ENCODE results near the gene GPR148. TPM values are rescaled to one million over a fixed set of nuclear protein-coding genes. Genes with fewer than 3 reads are reported as not detected.

The GPR148 gene
- total and polyA plus RNA-seq, 2 of the 8 experiments (the other 6 are each of a cell fraction or from before 2014, with no cell fraction given) = 0.05 TPM; not detected in 1

DNA sequence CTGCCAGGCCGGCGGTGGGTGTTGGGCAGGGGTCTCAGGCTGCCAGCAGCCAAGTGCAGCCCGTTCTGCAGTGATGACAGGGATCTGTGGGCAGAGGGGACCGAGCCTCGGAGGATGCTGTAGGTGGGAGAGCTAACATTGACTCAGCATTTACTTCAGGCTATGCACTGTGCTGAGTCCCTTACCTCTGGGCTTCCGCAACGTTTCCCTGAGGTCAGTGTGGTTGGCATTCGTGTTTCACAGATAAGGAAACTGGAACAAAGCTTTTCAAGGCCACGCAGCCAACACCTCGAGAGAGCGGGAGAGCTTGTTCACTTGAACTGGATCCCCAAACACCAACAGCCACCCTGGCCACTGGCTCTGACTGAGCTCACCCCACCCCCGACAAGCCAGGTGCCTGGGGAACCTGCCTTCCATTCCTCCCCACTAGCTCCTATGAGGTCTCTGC lies 839 bp upstream of the GPR148 start:
- H3K36me3 ChIP-seq (ENCODE audit: control insufficient read depth in 2 of 4, insufficient read depth in 4 of 4, low read length in 3 of 4) = no peaks in the 10 kb centered on the region
- no peak overlapping the region for H3K56ac ChIP-seq (replicated peaks; ENCODE audit: insufficient read length, low read depth, low read length)
- no peak for FAIRE-seq
- no peak overlapping the region for H3K14ac ChIP-seq (ENCODE audit: insufficient read length)
- H3K79me1 ChIP-seq (ENCODE audit: low read depth, low read length) = no peaks in the 10 kb centered on the region
- H4K91ac ChIP-seq (replicated peaks; ENCODE audit: insufficient read length, low read length) = no peak overlapping the region
- no peak overlapping the region for H2BK120ac ChIP-seq (replicated peaks; ENCODE audit: low read depth, low read length)
- no peaks in the 10 kb centered on the region for H3K9me3 ChIP-seq (ENCODE audit: insufficient read depth in 2 of 2, low read depth in 1 of 2, low read length in 1 of 2)
- no peak overlapping the region for H3K23ac ChIP-seq (ENCODE audit: insufficient read length)
- no peaks in the 10 kb centered on the region for H3K79me2 ChIP-seq (ENCODE audit: control insufficient read depth in 1 of 2, insufficient read depth in 2 of 2, low read length in 2 of 2)
- H2BK5ac ChIP-seq (ENCODE audit: low read depth, low read length) = no peak overlapping the region; the same call in 1 of the 2 replicates
- H4K5ac ChIP-seq (ENCODE audit: insufficient read length, low read depth, low read length) = no peak overlapping the region
- peak overlapping the region; percentile 63 for H4K8ac ChIP-seq (ENCODE audit: extremely low read depth, insufficient read depth, low read length)
- peak overlapping the region; percentile 97; the same call in 1 of the 2 replicates for H2BK15ac ChIP-seq (ENCODE audit: low read length)
- H3K18ac ChIP-seq (ENCODE audit: extremely low read depth, low read length) = no peak overlapping the region
- TF ChIP-seq SP1 (IDR thresholded peaks at IDR 0.05; ENCODE audit: low read depth, low read length) (no peak), RNF2 (IDR thresholded peaks at IDR 0.05; ENCODE audit: borderline replicate concordance, low read depth, low read length, missing control alignments, poor library complexity, severe bottlenecking) (no peak), CBX8 (IDR thresholded peaks at IDR 0.05; ENCODE audit: borderline replicate concordance, low read depth, low read length) (no peak), CHD1 (IDR thresholded peaks at IDR 0.05; ENCODE audit: low read depth, low read length) (no peak), EGR1 (IDR thresholded peaks at IDR 0.05; ENCODE audit: borderline replicate concordance, low read depth, low read length) (no peak), MAFK (IDR thresholded peaks at IDR 0.05; ENCODE audit: low read depth, low read length) (0 out of 2 replicates have a peak, but pooled peaks have one; percentile 10), JUN (IDR thresholded peaks at IDR 0.05; ENCODE audit: low read depth, low read length) (no peak), BACH1 (IDR thresholded peaks at IDR 0.05; ENCODE audit: low read length) (peak; percentile 42; the same call in 1 of the 2 replicates)
- no peak overlapping the region for H3K27ac ChIP-seq (ENCODE audit: low read depth, low read length)
- H2AFZ ChIP-seq (ENCODE audit: low read length) = peak overlapping the region; percentile 80; the same call in 1 of the 2 replicates
- peak overlapping the region in 1 of 4 experiments; percentile 32; a peak in 2 of 7 replicates for H3K9ac ChIP-seq (replicated peaks in 1 of 4; ENCODE audit: extremely low read depth in 1 of 4, low read depth in 3 of 4, low read length in 3 of 4)
- peaks cover 19% of the 10 kb centered on the region for H3K23me2 ChIP-seq (ENCODE audit: low read depth, low read length)
- ChIA-PET CTCF (ENCODE audit: partially characterized antibody) (interaction anchor here (0.9 to 1.3 kb wide), 2 partner anchors 17 to 35 kb away, joined by 3 to 4 read pairs; no protein-coding TSS in a partner anchor), POLR2A (ENCODE audit: partially characterized antibody) (interaction anchor here (1.4 kb wide), 1 partner anchor 13 kb away, joined by 6 read pairs; no protein-coding TSS in a partner anchor)
- H3K27me3 ChIP-seq (replicated peaks in 1 of 4; ENCODE audit: control insufficient read depth in 3 of 4, extremely low read depth in 1 of 4, insufficient read depth in 3 of 4, low read length in 3 of 4) = peaks cover 0 to 18% (median 11%) of the 10 kb centered on the region in 4 experiments; a peak in 6 of 7 replicates
- H2BK12ac ChIP-seq (ENCODE audit: low read depth, low read length) = peak overlapping the region; percentile 80; the same call in 1 of the 2 replicates
- WGBS, 2 experiments (ENCODE audit: extremely low coverage in 1 of 2, insufficient coverage in 1 of 2, insufficient read length in 1 of 2, insufficient replicate concordance in 2 of 2, low coverage in 1 of 2, low lambda C conversion rate in 2 of 2, missing lambda C conversion rate in 1 of 2) = 48% methylated on average over 12 of the region's 12 CpGs; no CpG with 5 or more reads in 1 of the 2 experiments
- H2AK5ac ChIP-seq (ENCODE audit: low read depth, low read length) = 0 out of 2 replicates have a peak overlapping the region, but pooled peaks have one; percentile 68
- peaks cover 3 to 10% (median 7%) of the 10 kb centered on the region in 4 experiments for H3K4me1 ChIP-seq (replicated peaks in 1 of 4; ENCODE audit: control insufficient read depth in 3 of 4, insufficient read depth in 4 of 4, low read length in 3 of 4)
- peak overlapping the region; percentile 47 to 66 (median 58) for H3K4me3 ChIP-seq (ENCODE audit: extremely low read depth in 1 of 4, insufficient read depth in 2 of 4, low read depth in 3 of 4, low read length in 4 of 4)
- H4K20me1 ChIP-seq (replicated peaks in 1 of 2; ENCODE audit: control insufficient read depth in 1 of 2, insufficient read depth in 2 of 2, low read length in 2 of 2) = peaks cover 0 to 3% of the 10 kb centered on the region in 2 experiments
- DNase-seq (ENCODE audit: low read depth in 1 of 2, low spot score in 2 of 2) = no peak
- no peak overlapping the region for H3K4ac ChIP-seq (replicated peaks; ENCODE audit: insufficient read length, low read depth, low read length)
- H3K4me2 ChIP-seq (ENCODE audit: insufficient read depth in 1 of 2, low read depth in 2 of 2, low read length in 2 of 2) = peak overlapping the region; percentile 84 to 91
- H2BK20ac ChIP-seq (ENCODE audit: low read length) = no peak overlapping the region

All from H1 (cell line).